Astrocyte (in vitro differentiated cells and primary cell): ENCODE measurements around the gene ANGPTL1.

Source experiments
- CTCF ChIP-seq: IDR thresholded peaks from 2 replicates; pipeline ENCODE4 v1.5.1; 2011; ENCODE audit warnings: low read depth, mild to moderate bottlenecking, inconsistent platforms, low read length, moderate library complexity; ENCODE audit not compliant: insufficient read depth
- EZH2 ChIP-seq: IDR thresholded peaks from 2 replicates; pipeline ENCODE4 v1.6.1; 2012; ENCODE audit warnings: mild to moderate bottlenecking, low read length, inconsistent platforms; ENCODE audit not compliant: insufficient read depth

GRCh38 chr1:178857126-178857525 is 13.8 kb downstream of the ANGPTL1 start:
- TF ChIP-seq CTCF (no peak), EZH2 (no peak)
